Measurements from ENCODE around the gene ROR1.

GRCh38 chr1:63810936-63811469 is 37.2 kb downstream of the ROR1 start:
- TF ChIP-seq, protein P1, sequence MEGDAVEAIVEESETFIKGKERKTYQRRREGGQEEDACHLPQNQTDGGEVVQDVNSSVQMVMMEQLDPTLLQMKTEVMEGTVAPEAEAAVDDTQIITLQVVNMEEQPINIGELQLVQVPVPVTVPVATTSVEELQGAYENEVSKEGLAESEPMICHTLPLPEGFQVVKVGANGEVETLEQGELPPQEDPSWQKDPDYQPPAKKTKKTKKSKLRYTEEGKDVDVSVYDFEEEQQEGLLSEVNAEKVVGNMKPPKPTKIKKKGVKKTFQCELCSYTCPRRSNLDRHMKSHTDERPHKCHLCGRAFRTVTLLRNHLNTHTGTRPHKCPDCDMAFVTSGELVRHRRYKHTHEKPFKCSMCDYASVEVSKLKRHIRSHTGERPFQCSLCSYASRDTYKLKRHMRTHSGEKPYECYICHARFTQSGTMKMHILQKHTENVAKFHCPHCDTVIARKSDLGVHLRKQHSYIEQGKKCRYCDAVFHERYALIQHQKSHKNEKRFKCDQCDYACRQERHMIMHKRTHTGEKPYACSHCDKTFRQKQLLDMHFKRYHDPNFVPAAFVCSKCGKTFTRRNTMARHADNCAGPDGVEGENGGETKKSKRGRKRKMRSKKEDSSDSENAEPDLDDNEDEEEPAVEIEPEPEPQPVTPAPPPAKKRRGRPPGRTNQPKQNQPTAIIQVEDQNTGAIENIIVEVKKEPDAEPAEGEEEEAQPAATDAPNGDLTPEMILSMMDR (IDR thresholded peaks at IDR 0.05), result no peak
- TF ChIP-seq POLR2A (IDR thresholded peaks at IDR 0.05), result no peak

Measured in right lobe of liver (tissue), 4 donors.